ENCODE measurements around the gene HOXD4. TPM values are rescaled to one million over a fixed set of nuclear protein-coding genes. Genes with fewer than 3 reads are reported as not detected.

The HOXD4 gene
- total and polyA plus RNA-seq, 2 experiments from 2014 or later, result 1.4 to 2.5 TPM

- no peak for TF ChIP-seq EZH2phosphoT487 (IDR thresholded peaks at IDR 0.05; ENCODE audit: insufficient read depth, low read depth)
- TF ChIP-seq EZH2 (IDR thresholded peaks at IDR 0.05; ENCODE audit: insufficient read depth, poor library complexity, severe bottlenecking), result no peak
- Histone ChIP-seq H3K9me3 (ENCODE audit: low read depth) (no peaks in the 10 kb centered on the region), H3K9me2 (ENCODE audit: insufficient read depth) (no peaks in the 10 kb centered on the region), H2AFZ (no peak overlapping the region), H3K27ac (no peak overlapping the region; the same call in 1 of the 2 replicates), H4K20me1 (ENCODE audit: insufficient read depth) (no peaks in the 10 kb centered on the region), H3F3A (ENCODE audit: insufficient read depth) (peaks cover 16% of the 10 kb centered on the region), H3K4me2 (ENCODE audit: unreplicated experiment) (no peak overlapping the region), H3K79me2 (ENCODE audit: insufficient read depth) (peaks cover 92% of the 10 kb centered on the region), H3K4me1 (ENCODE audit: insufficient read depth) (no peaks in the 10 kb centered on the region; the same call in 1 of the 2 replicates), H3K36me3 (ENCODE audit: low read depth) (peaks cover 10% of the 10 kb centered on the region; the same call in 1 of the 2 replicates), H3K27me3 (replicated peaks; ENCODE audit: insufficient read depth) (no peaks in the 10 kb centered on the region), H3K4me3 (no peak overlapping the region), H3K9ac (no peak overlapping the region)
- WGBS, 2 experiments (ENCODE audit: low coverage in 1 of 2, low lambda C conversion rate in 2 of 2, missing lambda C conversion rate in 2 of 2), result 83 to 88% methylated on average over 11 of the region's 11 CpGs
- no peak for DNase-seq
- in situ Hi-C loops (cut with MboI), result loop anchor here (25.0 kb wide), 1 partner anchor 1619 kb away; no protein-coding TSS in a partner anchor
Observed at GRCh38 chr2:176117823-176118371, 33.5 kb upstream of the HOXD4 start.

GRCh38 chr2:176118601-176119339 is 32.6 kb upstream of the HOXD4 start:
- peak overlapping the region; percentile 13 for H3K4me2 ChIP-seq (ENCODE audit: unreplicated experiment)
- DNase-seq, result peak; percentile 78
- H3K4me1 ChIP-seq (ENCODE audit: insufficient read depth), result no peaks in the 10 kb centered on the region; the same call in 1 of the 2 replicates
- H3K9ac ChIP-seq, result no peak overlapping the region
- WGBS, 2 experiments (ENCODE audit: low coverage in 1 of 2, low lambda C conversion rate in 2 of 2, missing lambda C conversion rate in 2 of 2), result 57 to 61% methylated on average over 24 of the region's 24 CpGs
- peaks cover 10% of the 10 kb centered on the region; the same call in 1 of the 2 replicates for H3K36me3 ChIP-seq (ENCODE audit: low read depth)
- H3K9me3 ChIP-seq (ENCODE audit: low read depth), result no peaks in the 10 kb centered on the region
- no peaks in the 10 kb centered on the region for H3K9me2 ChIP-seq (ENCODE audit: insufficient read depth)
- no peaks in the 10 kb centered on the region for H4K20me1 ChIP-seq (ENCODE audit: insufficient read depth)
- H2AFZ ChIP-seq, result no peak overlapping the region
- no peaks in the 10 kb centered on the region for H3K27me3 ChIP-seq (replicated peaks; ENCODE audit: insufficient read depth)
- in situ Hi-C loops (cut with MboI), result loop anchor here (25.0 kb wide), 1 partner anchor 1619 kb away; no protein-coding TSS in a partner anchor
- peaks cover 13% of the 10 kb centered on the region for H3F3A ChIP-seq (ENCODE audit: insufficient read depth)
- H3K4me3 ChIP-seq, result no peak overlapping the region
- TF ChIP-seq EZH2 (IDR thresholded peaks at IDR 0.05; ENCODE audit: insufficient read depth, poor library complexity, severe bottlenecking) (no peak), EZH2phosphoT487 (IDR thresholded peaks at IDR 0.05; ENCODE audit: insufficient read depth, low read depth) (no peak)
- peak overlapping the region; percentile 4; the same call in 1 of the 2 replicates for H3K27ac ChIP-seq
- H3K79me2 ChIP-seq (ENCODE audit: insufficient read depth), result peaks cover 91% of the 10 kb centered on the region

- H4K20me1 ChIP-seq (ENCODE audit: insufficient read depth), result no peaks in the 10 kb centered on the region
- H3K9me3 ChIP-seq (ENCODE audit: low read depth), result no peaks in the 10 kb centered on the region
- H3K79me2 ChIP-seq (ENCODE audit: insufficient read depth), result peaks cover 81% of the 10 kb centered on the region
- 93 to 94% methylated on average over 13 of the region's 13 CpGs for WGBS, 2 experiments (ENCODE audit: low coverage in 1 of 2, low lambda C conversion rate in 2 of 2, missing lambda C conversion rate in 2 of 2)
- H3K4me1 ChIP-seq (ENCODE audit: insufficient read depth), result no peaks in the 10 kb centered on the region
- no peaks in the 10 kb centered on the region for H3K27me3 ChIP-seq (replicated peaks; ENCODE audit: insufficient read depth)
- no peak overlapping the region for H3K27ac ChIP-seq
- no peak overlapping the region for H3K4me2 ChIP-seq (ENCODE audit: unreplicated experiment)
- peaks cover 11% of the 10 kb centered on the region for H3F3A ChIP-seq (ENCODE audit: insufficient read depth)
- in situ Hi-C loops (cut with MboI), result loop anchor here (10.0 to 25.0 kb wide), 2 partner anchors 704 to 1617 kb away; no protein-coding TSS in a partner anchor
- H2AFZ ChIP-seq, result no peak overlapping the region
- peaks cover 10% of the 10 kb centered on the region; the same call in 1 of the 2 replicates for H3K36me3 ChIP-seq (ENCODE audit: low read depth)
- no peak overlapping the region for H3K4me3 ChIP-seq
- no peak overlapping the region for H3K9ac ChIP-seq
- DNase-seq, result no peak
- TF ChIP-seq EZH2 (IDR thresholded peaks at IDR 0.05; ENCODE audit: insufficient read depth, poor library complexity, severe bottlenecking) (no peak), EZH2phosphoT487 (IDR thresholded peaks at IDR 0.05; ENCODE audit: insufficient read depth, low read depth) (no peak)
- no peaks in the 10 kb centered on the region for H3K9me2 ChIP-seq (ENCODE audit: insufficient read depth)
Observed at GRCh38 chr2:176120364-176121189, 30.8 kb upstream of the HOXD4 start.
